Activated CD4-positive, CD25-positive, alpha-beta regulatory T cell treated with anti-CD3 and anti-CD28 coated beads, Interleukin-2, amount 50 U/mL, for 72 hours (primary cell): ENCODE measurements around the gene EN2.

Experiments
- DNase-seq: peaks from one replicate; pipeline ENCODE4 v3.0.0; 2021

EN2 gene

DNA sequence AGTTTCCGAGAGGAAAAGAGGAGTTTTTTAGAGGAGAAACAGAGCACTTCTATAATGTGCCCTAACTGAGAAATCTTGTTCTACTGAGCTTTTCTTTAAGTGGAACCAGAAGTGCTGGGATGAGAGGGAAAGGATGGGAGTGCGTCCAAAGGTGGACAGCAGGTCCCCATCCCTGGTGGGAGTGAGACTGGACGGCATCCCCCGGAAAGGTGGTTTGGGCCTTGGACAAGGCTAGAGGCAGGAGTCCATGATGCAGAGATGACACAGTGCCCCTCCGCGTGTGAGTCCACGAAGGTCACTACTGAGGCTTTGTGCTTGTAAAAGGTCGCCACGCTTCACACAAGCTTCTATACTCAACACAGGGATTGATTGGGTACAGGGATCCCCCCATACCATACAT is 6.1 kb upstream of the EN2 start:
- DNase-seq = no peak

DNA sequence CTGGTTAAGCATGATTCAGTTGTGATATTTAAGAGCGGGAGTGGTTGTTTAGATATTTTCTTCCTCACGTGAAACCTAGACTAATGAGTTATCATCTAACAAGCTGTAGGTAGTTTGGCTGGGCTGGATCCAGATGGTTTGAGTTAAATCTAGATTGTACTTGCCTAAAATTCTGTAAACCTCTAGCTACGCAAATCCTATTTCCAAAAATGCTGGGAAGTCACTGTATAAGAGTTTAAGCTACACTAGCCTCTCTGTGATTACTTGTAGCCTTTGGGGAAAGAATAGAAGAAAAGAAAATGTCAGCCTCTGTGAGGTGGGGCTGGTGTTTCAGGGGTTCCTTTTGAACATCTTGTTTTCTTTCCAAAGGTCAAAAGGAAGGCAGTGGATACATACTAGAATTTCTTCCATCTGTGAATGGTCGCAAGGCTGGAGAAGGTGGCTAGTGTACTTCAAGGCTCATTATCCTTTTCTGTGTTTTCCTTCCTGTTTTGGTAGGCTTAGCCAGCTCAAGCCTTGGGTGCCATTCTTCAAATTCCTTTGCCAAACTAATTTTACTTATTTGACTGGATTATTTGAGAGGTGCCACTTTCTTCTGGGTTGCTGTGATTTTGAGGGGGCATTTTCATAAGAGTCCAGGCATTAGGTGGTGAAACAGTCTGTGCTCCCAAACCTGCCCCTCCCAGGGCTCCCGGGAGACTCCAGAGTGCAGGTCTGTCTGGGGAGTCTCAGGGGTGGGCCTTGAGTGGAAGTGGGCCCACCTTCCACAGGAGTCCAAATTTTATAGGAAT is 5.2 kb upstream of the EN2 start:
- DNase-seq = no peak

DNA sequence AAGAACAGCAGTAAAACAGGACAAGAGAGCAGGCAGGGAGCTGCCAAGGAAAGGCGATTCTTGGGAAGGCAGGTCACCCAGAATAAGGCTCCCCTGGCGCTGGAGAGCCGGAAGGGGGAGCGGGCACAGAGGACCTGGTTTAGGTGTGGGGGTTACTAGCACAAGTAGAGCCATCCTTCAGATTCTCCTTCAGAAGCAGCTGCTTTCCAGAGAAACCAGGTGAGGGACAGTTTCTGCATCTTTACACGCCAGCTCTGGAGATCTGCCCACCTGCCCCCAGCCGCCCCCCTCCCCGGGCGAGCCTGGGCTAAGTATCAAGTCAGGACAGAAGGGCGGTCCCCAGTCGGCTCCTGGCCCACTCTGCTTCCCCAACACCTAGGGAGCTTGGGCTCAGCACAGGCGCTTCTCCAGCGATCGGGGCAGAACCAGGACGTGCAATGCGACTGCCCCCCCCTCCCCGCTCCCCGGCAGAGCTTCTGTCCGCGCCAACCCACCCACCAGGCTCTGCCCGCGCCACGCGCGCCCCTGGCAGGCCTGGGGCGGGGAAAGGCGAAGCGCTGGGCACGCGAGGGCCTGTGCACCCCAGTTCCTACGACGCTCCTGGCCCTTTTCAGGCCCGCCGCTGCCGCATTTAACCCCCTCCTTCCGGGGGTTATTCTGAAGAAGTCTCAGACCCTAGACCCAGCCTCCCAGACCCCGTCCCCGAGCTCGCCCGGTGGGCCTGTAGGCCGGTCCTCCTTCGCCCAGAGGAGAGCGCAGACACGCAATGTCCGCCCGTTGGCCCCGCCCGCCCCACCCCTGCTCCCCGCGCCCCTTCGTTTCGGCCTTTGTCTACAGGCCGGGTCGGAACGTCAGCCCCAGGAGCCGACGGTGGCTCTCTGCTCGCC is 4.4 kb upstream of the EN2 start:
- no peak for DNase-seq

DNA sequence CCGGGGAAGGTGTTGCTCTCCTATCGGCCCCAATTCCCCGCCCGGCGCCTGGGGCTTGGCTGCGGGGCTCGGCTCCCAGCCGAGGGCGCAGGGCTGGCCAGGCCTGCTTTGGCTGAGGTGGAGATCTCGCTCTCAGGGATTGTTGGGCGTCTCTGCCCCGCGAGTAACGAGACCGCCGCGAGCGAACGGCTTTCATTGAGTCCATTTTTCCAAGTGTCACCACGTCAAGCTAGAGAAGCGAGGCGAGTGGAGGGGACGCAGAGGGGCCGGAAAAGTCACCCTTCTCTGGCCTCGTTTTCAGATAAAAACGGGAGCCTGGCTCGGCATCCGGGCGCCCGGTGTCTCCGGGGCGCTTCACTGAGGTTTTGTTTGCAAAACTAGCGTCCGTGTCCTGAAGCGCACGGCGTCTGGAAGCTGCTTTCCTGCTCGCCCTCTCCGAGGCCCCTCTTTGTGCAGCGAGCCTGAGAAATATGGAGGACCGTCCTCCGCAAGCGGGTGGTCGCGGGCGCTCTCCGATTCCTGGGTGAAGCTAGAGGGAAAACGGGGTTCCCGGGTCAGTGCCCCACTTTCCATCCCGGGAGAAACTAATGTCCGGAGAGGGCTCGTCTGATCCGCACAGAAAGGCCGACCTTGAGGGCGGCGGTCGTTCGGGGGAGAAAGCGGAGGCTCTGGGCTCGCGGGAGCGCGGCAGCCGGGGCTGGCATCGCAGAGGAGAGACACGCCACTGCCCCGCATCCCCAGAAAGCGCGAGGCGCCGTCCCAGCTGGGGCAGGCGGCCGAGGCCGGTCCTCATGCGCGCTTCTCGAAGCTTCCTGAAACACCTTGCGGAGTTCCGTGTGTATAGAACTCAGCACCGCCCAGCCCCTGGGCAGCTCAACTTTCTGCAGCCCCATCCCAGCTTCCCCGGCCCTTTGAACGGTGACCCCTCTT is 3.5 kb upstream of the EN2 start:
- no peak for DNase-seq

DNA sequence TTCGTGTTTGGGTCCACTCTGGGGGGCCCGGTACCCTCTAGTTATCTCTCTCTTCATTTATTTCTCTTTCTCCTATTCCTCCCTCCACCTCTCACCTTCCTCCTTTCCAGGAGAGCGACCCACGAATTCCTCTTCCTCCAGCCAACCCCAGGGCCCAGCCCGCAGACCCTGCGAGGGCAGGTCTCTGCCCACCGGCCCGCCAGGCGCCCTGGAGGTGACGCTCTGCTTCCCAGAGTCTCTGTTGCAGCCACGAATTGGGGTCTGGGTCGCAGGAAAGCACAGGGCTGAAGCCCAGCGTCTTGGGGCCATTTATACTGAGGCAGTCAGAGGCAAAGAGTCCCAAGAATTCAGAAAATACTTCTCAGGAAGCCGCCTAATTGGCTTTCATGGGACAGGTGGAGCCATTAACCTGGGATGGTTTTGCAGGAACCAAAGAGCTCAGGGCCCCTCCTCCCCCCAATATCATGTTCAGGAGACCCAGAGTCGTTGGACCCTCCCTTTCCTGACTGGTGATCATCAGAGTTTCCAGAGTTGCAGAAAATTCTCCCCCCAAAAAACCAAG is 2.7 kb upstream of the EN2 start:
- DNase-seq = no peak

DNA sequence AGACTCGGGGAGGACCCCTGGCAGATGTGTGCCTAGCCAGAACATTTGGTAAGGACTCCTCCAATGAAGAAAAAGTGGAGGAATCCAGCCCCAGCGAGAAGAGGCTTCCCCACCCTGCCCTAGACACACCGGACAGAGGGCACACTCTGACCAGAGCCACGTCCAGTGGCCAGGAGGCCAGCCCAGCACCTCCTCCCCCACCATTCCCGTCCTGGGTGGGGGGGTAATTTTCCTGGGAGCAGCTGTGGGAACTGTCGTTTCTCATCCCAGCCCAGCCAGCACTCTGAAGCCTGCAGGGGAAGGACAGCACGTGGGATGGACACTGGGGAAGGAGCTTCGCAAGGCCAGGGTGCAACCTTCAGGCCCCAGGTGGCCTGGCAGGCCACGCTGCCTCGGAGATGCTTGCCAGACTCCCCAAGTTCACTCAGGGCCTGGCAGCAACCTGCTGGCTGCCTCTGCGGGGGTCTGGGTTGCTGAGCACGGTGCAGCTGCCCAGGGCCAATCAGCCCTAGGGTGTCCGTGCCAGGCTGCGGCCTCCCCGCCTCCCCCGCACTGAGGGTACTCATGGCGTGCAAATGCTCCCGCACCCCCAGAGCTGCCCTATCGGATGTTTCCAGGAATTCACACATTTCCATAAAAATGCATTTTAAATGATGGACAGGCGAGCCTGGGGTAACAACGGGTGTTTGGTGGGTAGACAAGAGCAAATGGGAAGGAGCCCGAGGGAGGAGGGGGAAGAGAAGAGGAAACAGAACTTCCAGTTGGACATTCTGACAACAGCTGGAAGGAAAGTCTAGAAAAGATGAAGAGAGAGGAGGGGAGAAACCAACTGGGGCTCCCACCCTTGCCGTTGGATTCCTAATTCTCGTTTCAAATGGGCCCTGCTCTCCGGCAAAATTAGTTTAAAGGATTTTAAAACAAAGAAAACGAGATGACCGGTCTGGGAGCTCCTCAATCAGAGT is 1.9 kb upstream of the EN2 start:
- no peak for DNase-seq

DNA sequence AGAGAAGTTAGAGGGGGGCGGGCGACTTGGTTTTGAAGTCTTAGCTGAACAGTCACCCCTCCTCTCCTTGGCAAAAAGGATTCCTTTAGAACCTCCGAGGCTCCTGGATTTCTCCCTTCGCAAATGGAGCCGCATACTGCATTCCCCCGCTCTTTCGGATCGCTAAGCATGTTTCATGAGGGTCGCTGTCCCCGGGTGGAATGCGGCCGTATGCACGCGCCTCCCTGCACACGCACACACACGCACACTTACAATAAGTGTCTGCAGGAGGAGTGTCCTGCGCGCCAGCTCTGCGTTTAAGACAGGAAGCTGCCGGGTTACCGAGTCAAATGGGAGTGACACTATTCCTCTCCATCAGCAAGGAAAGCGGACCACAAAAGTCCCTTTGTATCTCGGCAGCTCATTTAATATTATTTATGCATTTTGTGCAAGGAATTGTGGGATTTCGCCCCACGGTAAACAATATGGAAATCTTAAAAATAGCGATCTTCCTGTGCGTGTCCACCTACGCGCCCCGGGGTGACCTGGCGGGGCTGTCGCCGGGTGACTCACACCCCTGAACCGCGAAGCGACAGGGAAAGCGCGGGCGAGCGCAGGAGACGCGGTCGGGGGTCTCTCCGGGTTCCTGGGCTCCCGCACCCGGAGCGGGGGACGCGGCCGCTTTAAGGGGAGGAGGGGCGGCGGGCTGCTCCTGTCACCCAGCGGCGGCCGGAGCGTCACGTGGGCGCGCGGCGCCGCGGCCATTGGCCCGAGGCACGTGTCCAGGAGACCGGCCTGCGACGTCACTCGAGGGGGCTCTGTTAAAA is 988 bp upstream of the EN2 start:
- DNase-seq = no peak

DNA sequence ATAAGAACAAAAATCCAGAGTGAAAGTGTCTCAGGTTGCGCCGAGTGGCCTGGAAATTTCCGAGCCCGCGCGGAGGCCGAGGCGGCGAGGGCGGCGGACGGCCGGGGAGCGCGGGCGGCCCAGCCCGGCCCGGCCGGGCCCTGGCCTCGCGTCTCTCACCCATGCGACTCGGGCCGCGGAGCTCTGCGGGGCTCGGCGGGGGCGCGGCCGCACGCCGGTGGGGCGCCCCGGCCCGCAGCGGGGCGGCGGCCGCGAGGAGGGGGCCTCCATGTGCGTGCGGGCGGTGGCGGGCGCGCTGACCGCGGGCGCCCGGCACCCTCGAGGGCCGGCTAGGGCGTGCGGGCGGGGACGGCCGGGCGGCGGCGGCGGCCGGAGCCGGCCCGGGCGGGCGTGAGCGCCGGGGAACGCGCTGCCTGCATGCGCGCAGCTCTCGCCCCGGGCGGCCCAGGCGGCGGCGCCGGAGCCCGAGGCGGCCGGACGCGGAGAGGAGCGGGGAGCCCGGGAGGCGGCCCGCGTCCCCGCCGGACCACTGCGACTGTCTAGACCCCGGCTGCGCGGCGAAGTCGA is 302 bp upstream of the EN2 start:
- DNase-seq = no peak

DNA sequence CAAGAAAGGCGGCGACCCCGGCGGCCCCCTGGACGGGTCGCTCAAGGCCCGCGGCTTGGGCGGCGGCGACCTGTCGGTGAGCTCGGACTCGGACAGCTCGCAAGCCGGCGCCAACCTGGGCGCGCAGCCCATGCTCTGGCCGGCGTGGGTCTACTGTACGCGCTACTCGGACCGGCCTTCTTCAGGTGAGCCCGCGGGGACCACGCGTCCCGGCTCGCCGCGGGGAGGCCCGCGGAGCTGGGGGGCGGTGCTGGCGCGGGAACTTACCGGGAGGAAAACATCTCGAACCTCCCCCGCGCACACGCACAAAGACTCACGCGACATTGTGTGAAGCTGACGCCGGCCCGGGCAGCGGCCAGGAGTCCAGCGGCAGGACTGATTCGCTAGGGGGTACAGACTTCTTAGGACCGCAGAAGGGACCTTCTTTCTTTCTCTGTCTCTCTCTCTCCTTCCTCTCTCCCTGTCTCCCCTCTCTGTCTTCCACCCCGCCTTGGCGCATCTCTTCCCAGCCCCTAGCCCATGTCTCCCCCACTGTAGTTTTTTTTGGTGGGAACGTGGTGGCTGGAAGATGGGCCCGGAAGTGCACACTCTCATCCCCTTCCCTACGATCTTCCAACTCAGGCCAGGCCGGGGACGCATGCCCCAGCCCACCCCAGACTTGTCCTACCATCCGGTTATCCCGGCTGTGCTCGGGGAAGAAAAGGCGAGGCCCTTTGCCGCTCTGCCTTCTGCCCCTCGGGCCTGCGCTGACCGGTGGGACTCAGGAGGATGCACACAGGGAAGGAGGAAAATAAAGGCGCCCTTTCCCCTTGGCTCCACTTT is 1.2 kb downstream of the EN2 start:
- DNase-seq = no peak

DNA sequence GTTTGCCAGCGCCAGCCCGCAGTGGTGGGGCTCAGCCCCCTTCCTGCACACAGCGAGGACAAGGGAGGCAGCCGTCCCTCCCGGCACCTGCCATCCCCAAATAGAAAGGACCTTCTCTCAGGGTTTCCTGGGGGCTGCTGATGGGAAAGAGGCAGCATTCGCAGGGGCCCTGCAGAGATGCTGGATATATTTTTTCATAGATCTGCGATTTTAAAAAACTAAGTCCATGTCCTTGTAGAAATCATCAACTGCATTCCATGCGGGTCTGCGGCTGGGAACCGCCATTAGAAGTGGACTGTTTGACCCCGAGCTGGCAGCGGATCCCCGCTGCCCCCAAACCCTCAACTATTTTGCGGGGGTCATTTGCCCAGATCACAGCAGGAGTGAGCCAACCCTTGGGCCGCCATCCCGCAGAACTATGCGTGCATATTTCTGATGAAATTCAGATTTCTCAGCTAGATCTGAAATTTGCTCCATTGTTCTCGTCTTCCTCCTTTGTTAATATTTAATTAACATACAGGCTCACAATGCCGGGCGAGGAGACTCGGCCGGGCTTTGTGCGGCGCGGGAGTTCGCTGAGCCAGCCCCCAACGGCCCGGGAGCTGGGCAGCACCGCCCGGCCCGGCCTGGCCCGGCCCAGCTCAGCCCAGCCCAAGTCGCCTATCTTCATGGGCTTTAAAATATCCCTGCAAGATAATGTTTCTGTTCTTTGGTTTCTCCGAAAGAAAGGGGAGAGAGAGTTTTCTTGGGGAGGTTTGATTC is 2.0 kb downstream of the EN2 start:
- DNase-seq = no peak

DNA sequence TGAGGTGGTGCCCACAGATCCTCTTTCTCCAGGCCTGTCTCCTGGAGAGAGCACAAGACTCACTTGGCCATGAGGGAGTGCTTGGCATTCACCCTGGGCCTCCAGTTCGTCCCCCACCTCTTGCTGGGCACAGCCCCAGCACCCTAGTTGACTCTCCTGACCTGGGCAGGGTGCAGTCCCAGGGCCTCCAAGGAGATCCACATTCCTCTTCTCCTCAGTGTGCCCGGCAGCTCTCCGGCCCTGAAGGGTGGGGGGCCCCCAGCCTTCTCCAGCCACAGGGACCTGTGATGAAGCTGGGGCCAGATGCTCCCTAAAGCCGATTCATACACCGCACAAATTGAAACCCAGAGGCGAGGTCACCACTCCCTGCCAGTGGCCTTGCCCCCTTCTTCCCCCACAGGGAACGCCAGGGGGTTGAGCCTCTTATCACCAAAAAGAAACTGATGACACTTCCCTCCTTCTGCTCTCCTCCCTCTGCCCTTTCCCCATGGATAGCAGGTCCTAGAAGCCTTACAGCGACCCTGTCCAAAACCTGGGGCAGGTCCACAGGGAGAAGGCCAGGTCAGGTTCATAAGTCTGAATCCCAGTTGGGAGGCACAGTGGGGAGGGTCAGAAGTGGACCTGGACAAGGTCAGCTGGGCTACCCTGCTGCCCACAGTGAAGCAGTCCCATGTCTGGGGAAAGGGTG is 3.1 kb downstream of the EN2 start:
- DNase-seq = no peak

DNA sequence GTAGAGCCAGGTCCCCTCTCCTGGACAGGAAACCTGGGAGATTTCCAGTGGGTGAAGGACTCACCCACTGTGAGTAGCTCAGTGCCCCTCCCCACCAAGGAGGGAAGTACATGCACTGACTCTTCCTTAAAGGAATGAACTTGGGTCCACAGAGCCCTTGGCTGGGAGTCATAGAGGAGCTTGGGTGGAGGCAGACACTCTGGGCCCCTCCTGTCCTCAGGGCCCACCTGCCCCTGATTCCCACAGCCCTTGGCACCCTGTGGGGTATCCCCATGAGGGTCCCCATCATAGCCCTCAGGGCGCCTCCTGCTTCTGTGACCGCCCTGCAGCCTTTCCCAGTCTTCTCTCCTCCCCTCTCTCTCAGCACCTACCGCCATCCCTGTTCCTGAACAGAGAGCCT is 3.7 kb downstream of the EN2 start:
- no peak for DNase-seq

DNA sequence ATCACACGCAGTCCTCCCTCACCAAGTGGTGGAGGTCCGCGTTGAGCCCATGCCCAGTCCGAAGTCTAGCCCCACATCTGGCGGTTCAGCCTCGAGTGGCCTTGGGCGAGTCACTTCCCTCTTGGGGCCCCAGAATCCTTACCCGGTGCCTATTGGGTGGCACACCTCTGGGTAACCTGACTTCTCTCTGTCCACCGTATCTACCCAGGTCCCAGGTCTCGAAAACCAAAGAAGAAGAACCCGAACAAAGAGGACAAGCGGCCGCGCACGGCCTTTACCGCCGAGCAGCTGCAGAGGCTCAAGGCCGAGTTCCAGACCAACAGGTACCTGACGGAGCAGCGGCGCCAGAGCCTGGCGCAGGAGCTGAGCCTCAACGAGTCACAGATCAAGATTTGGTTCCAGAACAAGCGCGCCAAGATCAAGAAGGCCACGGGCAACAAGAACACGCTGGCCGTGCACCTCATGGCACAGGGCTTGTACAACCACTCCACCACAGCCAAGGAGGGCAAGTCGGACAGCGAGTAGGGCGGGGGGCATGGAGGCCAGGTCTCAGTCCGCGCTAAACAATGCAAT is 4.3 kb downstream of the EN2 start:
- DNase-seq = no peak

DNA sequence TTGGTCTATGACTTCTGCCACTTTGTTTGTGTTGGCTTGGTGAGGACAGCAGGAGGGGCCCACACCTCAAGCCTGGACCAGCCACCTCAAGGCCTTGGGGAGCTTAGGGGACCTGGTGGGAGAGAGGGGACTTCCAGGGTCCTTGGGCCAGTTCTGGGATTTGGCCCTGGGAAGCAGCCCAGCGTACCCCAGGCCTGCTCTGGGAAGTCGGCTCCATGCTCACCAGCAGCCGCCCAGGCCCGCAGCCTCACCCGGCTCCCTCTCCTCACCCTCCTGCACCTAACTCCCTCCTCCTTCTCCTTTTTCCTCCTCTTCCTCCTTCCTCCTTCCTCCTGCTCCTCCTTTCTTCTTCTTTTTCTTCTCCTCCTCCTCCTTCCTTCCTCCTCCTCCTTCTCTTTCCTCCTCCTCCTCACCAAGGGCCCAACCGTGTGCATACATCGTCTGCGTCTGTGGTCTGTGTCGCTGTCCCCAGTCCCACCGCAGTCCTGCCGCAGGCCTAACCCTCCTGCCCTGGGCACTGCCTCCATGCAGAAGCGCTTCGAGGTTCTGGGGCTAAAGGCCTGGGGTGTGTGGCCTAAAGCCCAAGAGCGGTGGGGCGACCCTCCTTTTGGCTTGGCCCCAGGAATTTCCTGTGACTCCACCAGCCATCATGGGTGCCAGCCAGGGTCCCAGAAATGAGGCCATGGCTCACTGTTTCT is 5.3 kb downstream of the EN2 start:
- DNase-seq = no peak

DNA sequence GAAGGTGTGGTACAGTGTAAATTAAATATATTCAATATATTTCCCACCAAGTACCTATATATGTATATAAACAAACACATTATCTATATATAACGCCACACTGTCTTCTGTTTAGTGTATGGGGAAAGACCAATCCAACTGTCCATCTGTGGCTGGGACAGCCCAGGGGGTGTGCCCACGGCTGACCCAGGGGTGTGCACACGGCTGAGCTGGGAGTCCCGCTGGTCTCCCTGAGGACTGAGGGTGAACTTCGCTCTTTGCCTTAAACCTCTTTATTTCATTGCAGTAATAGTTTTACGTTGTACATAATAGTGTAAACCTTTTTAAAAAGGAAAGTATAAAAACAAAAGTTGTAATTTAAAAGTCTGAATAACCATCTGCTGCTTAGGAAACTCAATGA is 6.3 kb downstream of the EN2 start:
- no peak for DNase-seq

DNA sequence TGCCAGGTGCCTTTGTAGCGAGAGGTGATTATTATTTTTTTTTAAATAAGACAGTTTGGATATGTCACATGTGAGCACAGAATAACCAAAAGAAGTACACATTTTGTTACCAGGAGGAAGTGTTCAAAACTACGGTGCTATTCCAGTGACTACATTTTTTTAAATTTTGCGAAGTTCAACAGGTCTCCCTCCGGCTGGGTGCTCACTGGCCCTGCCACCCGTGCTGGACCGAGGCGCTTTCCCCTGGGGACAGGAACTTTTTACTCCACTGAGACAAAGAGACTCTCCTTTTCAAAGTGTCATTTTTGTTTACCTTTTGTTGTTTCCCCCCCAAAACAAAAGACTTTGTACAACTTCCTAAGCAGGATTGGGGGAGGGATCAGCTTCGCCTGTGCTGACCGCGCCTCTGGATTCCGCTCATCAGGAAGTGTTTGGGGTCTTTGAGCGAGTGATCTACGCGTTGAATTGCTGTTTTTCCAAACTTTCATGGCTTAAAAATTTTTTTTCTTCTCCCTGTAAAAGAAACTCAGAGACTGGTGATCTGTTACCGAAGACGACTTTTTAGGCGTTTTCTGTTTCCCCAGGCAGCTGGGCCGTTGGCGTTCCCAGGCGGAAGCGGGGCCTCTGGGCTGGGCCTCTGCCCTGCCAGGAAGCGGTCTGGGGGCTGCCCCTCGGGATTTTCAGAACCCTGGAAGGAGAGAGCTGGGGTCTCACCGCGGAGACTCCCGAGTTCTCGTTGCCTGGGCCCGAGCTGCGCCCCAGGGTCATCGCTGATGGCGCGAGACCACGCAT is 7.2 kb downstream of the EN2 start:
- no peak for DNase-seq
